NCI-H2107 treated with DMSO at 0.1 percent for 48 hours (cell line): ENCODE data around the gene CFAP221.

Experiments
- DNase-seq: peaks from one replicate; lab custom pipeline; 2025; ENCODE audit not compliant: unreplicated experiment; lab: John Stamatoyannopoulos, UW

The CFAP221 gene

DNA sequence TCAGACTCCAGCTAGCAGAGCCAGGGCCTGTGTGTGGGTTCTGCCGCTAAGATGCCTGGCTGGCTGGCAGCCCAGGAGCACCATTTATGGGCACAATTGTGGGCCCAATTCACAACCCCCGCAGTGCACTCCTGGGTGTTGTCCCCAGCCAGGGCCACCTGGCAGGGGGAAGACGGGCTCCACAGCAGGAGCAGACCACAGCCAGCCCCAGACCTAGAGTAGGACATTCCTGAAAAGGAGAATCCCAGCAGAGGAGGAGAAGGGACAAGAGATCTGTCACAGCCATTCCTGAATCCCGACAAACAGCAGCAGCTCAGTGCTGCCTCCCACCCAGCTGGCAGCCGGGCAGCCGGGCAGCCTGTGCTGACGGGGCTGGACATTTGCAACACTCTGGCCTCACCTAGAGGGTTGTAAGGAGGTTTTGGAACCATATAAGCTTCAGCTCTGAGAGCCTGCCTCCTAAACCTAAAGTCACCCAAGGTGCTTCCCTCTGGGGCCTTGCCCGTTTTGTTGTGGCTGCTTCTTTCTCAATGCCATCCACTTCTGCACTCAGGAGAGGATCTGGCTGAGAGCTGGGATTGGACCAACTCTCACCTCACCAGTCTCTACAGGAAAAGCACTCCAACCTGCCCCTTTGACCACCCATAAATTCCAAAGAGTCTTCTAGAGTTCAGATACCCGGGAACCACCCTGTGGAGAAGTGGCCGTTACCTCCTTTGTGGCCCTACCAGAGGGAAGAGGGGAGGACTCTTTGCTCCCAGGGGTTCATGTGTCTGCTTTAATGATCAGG is 130.7 kb downstream of the CFAP221 start:
- DNase-seq: no peak

DNA sequence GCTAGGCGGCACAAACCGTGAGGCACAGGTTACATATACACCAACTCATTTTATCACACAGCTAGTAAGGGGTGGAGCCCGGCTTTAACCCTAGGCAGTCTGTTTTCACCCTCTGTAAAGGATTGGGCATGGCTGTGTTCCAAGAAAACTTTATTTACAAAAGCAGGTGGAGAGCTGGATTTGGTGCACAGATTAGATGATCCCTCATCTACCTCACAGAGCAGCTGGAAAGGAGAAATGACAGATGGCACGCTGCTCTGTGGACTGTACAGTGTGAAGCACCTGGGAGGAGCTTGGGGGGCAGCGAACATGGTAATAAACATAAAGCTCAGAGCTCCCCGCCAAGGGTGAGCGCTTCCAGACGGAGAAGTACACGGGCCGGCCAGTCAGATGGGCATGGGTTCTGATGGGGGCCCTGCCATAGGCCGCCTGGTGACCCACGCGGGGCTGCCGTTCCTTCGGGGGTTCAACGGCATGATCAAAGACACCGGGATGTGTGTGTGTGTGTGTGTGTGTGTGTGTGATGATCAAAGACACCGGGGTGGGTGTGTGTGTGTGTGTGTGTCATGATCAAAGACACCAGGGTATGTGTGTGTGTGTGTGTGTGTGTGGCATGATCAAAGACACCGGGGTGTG is 133.9 kb downstream of the CFAP221 start:
- DNase-seq: peak; percentile 57

DNA sequence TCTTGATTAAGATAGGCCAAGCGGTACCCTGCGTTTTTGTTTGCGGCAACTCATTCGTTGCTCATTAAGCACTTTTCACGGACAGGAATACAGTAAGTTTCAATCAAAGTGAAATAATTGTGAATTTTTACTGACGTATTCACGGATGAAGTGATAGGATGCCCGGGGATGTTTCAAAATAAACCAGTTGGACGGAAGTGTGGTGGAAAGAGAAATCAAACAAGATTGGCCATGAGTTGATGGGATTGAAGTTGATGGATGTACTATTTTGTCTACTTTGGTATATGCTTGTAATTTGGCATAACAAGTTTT is 135.2 kb downstream of the CFAP221 start:
- no peak for DNase-seq

DNA sequence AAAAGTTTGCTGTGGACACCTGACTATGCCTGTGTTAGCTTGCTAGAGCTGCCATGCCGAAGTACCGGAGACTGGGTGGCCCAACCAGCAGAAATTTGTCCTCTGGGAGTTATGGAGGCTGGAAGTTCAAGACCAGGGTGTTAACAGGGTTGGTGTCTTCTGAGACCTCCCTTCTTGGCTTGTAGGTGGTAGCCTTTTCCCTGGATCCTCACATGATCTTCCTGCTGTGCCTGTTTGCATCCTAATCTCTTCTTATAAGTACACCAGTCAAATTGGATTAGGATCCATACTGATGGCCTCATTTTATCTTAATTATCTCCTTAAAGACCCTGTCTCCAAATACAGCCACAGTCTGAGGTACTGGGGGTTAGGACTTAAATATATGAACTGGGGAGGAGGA is 135.6 kb downstream of the CFAP221 start:
- no peak for DNase-seq

DNA sequence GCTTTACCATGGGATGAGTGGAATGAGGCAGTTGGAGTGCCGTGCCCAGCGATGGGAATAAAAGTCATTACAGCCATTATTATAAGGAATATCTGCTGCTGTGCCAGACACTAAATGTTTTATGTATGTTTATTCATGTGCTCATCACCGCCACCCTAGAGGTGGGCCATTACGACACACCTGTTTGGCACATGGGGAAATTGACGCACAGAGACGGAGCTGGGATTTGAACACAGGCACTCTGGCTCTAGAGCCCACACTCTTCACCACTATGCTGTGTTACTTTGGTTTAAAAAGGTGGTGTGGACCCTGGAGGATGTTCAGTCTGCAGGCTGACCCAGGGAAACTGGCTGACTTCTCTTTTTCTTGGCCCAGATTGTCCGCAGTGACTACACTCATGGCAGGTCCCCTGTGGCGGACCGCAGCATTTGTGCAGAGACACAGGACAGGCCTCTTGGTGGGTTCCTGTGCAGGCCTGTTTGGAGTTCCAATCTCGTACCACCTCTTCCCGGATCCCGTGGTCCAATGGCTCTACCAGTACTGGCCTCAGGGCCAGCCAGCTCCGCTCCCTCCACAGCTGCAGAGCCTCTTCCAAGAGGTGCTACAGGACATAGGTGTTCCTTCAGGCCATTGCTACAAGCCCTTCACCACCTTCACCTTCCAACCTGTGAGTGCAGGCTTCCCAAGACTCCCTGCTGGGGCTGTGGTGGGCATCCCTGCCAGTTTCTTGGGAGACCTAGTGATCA is 136.4 kb downstream of the CFAP221 start:
- DNase-seq: no peak

DNA sequence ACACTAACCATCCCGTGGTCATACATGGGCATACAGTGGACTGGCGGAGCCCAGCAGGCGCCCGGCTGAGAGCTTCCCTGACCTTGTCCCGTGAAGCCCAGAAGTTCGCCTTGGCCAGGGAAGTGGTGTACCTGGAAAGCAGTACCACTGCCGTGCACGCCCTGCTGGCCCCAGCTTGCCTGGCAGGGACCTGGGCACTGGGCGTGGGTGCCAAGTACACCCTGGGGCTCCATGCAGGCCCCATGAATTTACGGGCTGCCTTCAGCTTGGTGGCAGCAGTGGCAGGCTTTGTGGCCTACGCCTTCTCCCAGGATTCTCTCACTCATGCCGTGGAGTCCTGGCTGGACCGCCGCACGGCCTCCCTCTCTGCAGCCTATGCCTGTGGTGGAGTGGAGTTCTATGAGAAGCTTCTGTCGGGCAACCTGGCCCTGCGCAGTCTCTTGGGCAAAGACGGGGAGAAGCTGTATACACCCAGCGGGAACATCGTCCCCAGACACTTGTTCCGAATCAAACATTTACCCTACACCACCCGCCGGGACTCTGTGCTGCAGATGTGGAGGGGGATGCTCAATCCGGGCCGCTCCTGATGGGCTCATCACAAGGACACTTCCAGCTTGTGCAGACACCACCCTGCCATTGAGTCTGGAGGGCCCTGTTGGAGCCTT is 137.1 kb downstream of the CFAP221 start:
- DNase-seq: no peak

DNA sequence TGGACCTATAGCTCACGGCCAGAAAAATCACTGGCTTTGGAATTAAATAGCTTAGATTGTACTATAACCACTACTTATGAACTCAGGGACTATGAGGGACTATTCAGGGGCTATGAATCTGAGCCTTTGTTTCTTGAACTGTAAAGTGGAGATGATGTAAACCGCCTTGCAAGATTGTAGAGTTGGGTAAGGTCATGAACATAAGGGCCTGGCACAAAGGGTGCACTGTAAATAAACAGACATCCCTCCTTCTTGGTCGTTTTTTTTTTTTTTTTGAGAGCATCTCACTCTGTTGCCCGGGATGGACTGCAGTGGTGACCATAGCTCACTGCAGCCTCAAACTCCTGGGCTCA is 137.6 kb downstream of the CFAP221 start:
- DNase-seq: no peak

DNA sequence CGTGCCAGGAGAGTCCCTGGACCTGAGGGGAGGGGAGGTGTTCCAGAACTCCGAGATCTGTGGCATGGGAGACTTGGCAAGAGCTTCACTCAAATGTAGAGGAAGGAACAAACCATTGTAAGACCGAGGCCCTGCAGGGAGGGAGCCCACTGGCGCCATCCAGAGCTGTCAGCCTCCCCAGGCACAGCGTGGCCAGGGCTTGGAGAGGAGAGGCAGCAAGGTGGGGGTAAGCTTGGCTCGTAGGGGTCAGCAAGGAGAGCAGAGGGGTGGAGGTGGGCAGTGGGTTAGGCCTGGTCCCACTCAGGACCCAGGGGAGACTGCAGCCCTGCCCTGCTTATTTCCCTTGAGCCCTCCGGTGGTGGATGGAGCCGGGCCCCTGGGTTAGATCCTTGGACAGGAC is 138.3 kb downstream of the CFAP221 start:
- no peak for DNase-seq

DNA sequence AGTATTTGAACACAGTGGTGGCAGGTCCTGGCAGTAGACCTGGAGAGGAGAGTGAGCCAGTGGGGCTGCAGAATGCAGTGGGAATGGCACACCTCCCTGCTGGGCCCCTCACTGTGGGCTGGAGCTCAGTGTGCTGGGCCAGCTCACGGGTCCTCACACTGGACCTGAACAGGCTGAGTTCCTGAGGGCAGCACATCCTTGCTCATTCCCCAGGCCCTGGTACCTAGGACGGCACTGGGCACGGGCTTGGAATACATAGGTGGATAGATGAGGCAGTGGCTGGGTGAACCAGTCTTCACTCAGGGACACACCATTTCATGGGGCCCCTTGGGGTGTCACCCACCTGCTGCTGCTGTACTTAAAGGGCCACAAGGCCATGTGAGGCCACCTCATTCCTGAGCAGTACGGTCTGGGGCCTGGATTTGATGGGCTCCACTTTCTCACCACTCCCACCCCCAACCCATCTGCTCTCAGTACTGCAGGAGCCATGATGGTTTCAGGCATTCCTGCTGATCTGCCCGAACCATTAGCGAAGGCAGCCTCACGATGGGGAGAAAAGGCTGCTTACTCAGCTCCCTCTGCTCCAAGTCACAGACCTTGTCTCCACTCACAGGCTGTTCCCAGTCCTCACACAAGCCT is 138.9 kb downstream of the CFAP221 start:
- DNase-seq: no peak

DNA sequence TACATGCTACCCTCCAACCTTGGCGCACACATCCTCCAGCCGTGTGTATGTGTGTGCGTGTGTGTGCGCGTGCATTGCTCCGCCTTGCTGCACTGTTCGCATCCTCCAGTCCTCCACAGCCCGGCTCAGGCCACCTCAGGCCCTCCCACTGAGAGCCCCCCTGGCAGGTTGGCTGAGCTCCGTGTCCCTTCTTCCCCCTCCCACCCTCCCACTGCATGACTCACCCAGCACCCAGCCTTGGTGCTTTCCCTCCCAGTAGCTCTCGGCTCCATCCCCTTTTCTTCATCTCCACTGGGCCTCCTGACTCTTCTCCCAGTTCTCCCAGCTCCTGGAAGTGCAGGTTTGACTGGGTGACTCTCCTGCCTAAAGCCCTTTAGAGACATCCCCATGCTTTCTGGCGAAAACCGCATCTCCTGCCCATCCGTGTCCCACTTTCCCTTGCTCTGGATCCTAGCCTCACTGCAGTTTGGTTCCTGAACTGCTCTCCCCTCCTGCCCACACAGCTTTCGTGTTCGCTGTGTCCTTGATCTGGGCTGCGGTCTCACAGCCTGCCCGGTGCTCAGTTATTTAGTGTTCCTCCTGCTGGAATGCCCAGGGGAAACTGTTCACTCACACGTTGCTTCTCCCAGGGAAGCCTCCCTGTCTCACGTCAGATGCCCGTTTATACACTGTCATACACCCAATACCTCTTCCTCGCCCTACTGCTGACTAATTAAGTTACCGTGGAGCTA is 139.6 kb downstream of the CFAP221 start:
- no peak for DNase-seq

DNA sequence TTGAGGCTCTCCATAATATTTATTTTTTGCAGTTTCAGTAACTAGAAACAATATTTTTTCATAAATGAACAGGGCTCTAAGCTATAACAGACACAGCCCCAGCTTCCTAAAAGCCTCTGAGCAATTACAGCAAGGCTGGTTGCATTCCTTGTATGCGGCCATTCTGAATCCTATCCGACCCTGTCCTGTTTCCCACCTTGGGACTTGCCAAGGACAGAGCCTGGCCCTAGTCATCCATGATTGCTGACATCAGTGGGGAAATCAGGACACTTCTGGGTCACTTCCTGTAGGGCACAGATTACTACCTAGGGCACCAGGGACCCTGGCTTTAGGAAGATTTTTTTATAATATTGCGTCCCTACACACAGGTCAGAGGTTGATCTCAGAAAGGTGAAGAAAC is 140.3 kb downstream of the CFAP221 start:
- no peak for DNase-seq

DNA sequence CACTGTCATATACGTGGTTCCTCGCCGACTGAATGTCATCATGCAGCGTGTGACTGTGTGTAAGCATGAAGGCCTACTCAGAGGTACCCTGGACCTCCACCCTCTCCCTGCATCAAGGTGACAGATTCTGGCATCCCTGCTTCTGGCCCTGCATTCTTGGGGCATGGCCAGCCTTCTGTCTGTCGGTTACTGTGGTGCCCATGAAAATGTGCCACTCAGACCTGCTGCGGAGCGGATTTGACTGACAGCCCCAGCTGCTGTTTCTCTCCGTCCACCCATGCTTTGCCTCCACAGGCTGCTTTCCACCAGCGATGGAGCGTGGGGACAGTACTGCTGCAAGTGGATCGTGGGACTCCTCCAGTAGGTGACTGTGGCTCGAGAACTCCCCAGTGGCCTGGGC is 144.4 kb downstream of the CFAP221 start:
- no peak for DNase-seq

DNA sequence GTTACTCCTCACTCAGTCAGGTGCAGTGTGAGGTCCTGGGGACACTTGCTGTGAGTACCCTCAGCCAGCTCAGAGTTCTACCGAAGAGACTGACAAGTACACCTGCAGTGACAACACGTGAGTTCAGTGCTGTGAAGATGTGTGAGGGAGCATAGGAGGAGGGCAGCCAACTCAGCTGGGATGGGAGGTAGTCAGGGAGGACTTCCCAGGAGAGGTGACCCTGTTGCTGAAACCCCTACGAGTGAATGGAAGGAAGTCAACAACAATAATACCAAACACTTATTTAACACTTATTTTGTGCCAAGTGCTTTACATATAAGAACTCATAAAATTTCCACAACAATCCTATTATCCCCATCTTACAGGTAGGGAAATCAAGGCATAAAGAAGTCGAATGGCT is 145.0 kb downstream of the CFAP221 start:
- DNase-seq: no peak

DNA sequence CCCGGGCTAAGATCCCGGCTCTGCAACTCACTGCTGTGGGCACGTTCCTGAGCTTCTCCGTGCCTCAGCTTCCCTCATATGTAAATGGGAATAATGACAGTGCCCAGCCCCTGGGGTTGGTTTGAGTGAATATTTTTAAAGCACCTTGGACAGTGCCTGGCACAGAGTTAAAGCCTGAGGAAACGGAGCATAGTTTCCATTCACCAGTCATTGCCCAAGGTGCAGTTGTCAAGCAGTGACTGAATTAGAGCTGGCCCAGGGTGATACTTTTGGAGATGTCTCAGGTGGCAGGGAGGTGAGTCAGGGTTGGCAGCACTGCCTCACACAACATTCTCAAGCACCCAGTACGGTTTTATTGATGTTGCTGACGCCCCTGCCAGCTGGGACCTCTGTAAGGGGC is 146.9 kb downstream of the CFAP221 start:
- DNase-seq: no peak

DNA sequence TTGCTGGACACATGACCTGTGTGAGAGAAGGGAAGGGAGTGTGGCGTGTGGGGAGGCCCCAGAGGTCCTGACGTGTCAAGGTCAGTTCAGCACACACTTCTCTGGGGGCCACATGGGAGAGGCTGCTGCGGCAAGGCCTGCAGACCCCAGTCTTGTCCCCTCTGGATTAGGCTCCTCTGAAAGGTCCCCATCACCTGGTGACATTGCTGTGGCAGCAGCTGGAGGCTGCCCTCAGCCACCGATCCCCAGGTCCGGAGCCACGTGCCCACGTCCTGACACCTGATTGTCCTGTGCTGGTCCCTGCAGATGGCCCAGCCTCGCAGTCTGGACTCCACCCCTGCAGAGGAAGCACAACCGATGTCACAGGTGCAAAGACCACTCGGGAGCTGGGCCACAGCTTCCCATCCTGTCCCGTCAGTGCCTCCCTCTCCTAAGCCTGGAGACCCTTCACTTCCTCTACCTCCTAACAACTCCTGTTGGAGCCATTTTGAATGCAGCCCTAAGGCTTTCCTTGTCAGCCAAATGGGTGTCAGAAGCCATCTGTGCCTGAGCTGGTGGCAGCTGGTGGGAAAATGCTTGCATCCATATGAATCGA is 147.5 kb downstream of the CFAP221 start:
- no peak for DNase-seq

DNA sequence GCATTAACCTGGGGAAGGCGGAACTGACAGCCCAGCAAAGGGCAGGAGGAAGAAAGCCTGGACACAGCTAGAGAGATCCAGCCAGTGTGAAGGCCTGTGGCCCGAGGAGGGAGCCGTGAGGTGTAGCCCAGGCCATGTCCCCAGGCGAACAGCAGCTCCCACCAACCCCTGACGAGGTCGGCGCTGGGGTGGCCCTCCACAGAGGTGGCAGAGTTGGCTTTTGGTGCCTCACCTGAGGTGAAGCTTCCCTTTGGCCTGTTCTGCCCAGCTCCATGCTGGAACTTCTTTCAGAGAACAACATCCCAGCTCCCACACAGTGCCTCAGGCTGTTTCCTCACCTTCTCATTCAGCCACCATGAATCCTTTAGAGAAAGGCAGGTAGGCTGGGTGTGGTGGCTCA is 148.1 kb downstream of the CFAP221 start:
- DNase-seq: no peak

DNA sequence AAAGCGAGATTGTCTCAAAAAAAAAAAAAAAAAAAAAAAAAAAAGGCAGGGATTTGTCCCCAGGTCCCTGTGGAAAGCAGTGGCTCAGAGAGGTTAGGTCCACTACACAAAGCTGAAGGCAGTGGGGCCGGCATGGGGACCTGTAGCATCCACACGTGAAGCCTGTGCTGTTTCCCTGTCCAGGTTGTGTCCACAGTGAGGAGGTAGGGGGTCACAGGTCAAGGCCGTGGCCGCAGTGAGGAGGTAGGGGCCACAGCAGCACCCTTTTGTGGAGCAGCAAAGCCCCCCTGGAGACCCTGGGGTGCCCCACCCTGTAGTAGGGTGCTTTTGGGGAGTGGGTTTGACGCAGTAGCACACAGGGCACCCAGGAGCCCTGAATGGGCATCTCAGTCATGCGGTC is 148.7 kb downstream of the CFAP221 start:
- DNase-seq: no peak

DNA sequence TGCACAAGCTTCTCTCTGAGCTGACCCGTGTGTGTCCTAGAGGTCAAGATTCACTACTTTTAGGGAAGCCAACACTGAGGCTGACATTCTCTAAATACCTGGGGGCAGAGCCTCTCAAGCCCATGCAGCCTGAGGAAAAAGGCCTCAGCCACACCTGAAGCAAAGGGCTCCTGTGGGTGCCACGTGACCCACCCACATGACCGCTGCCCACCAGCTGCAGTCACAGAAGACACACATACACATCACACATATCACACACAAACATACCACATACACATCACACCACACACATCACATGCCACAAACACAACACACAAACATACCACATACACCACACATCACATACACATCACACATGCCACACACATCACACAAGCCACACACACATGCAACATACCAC is 149.3 kb downstream of the CFAP221 start:
- no peak for DNase-seq

DNA sequence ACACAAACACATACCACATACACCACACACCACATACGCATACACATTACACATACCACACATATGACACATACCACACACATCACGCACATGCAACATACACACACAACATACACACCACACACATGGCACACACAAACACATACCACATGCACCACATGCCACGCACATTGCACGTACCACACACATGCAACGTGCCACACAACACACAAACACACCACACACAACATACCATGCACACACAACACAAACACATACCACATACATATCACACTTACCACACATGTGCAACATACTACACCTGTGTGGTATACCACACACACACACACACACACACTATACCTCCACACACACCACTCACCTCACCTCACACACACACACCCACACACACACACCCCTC is 149.7 kb downstream of the CFAP221 start:
- no peak for DNase-seq

DNA sequence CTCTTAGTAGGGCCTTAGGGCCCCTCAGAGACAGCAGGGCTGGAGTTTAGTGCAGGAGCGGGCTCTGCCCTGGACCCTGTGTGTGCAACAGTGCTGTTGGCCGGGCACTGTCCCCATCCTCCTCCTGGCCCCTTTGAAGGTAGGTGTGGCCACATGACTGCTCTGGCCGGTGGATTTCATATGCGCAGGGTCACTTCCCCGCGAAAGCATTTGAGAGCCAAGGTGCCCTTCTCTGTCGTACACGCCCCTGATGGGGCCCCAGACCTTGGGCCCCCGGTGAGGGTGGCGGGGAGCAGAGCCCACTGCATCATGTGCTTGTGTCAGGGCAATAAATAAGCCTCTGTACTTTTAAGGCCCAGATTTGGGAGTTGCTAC is 150.2 kb downstream of the CFAP221 start:
- DNase-seq: no peak
